HepG2 (cell line): ENCODE results near the gene MTHFD2L. TPM values are rescaled to one million over a fixed set of nuclear protein-coding genes. Genes with fewer than 3 reads are reported as not detected.
A peak's percentile ranks its signal among the peaks of the same experiment; 100 is the strongest.

Source experiments
- ATAC-seq: fragments of 200-7000 bp; cut with Tn5 transposase; 3 replicates; pipeline ENCODE4 v1.9.1; 2020; ENCODE audit warnings: mild to moderate bottlenecking, moderate library complexity
- BruUV-seq: library from RNA; stranded (reverse); fragments of 400-500 nt; replicated peaks from 2 replicates; lab custom pipeline; 2021; lab: Mats Ljungman, UMichigan
- CTCF ChIA-PET: fragments of 300-600 bp; formaldehyde crosslinking; extraction: SDS; loops from one replicate; lab custom pipeline; 2021; ENCODE audit warnings: low total read pairs, inconsistent platforms, low intra/inter-chr PET ratio; lab: Yijun Ruan, JAX
- POLR2A ChIA-PET: fragments of 350-600 bp; sonication (Branson Sonifier 250); formaldehyde crosslinking; loops from one replicate; lab custom pipeline; 2020; ENCODE audit warnings: antibody characterized with exemption, inconsistent platforms; lab: Yijun Ruan, JAX
- DNase-seq: peaks from one replicate; pipeline ENCODE4 v3.0.0-alpha.2; 2015; ENCODE audit warnings: low spot score
- FAIRE-seq: peaks from 3 replicates; lab custom pipeline; 2011; peaks lifted over from hg19 to GRCh38; lab: Jason Lieb, UNC
- H2AFZ ChIP-seq: one replicate; pipeline ENCODE4 v1.6.1; 2011; ENCODE audit warnings: low read length, inconsistent platforms
- H3K27ac ChIP-seq: fragments of 300-600 bp; 3 replicates; pipeline ENCODE4 v1.8.0; 2011; ENCODE audit warnings: mixed run types, mild to moderate bottlenecking, mixed read lengths, low read length, inconsistent platforms; ENCODE audit not compliant: insufficient read depth; ENCODE audit errors: extremely low read length
- H3K27me3 ChIP-seq, 2 experiments: fragments of 200-600 bp in 1 of 2; 2 replicates in 1 of 2; 3 replicates in 1 of 2; pipeline versions ENCODE4 v1.6.0 to v1.8.0; 2011; ENCODE audit warnings: low read length in 2 of 2, mild to moderate bottlenecking in 2 of 2, moderate library complexity in 2 of 2, inconsistent platforms in 1 of 2; ENCODE audit not compliant: insufficient read depth in 2 of 2, control insufficient read depth in 1 of 2
- H3K36me3 ChIP-seq, 2 experiments: fragments of 200-600 bp in 1 of 2; replicated peaks in 1 of 2; 2 replicates in 1 of 2; 3 replicates in 1 of 2; pipeline versions ENCODE4 v1.5.1 to v1.8.0; 2011; ENCODE audit warnings: low read length in 2 of 2, inconsistent platforms in 1 of 2; ENCODE audit not compliant: insufficient read depth in 2 of 2, control insufficient read depth in 1 of 2
- H3K4me1 ChIP-seq: 2 replicates; pipeline ENCODE4 v1.5.1; 2012; ENCODE audit warnings: low read length, inconsistent platforms; ENCODE audit not compliant: insufficient read depth
- H3K4me2 ChIP-seq: 2 replicates; pipeline ENCODE4 v1.6.0; 2011; ENCODE audit warnings: low read depth, low read length, inconsistent platforms
- H3K4me3 ChIP-seq, 3 experiments: fragments of 200-600 bp in 1 of 3; sonication (generic), shearing (Covaris generic) in 1 of 3; replicated peaks in 1 of 3; 2 replicates each; pipeline ENCODE4 v1.5.1; 2011 to 2016; ENCODE audit warnings: low read length in 3 of 3, inconsistent platforms in 2 of 3, low read depth in 2 of 3, mild to moderate bottlenecking in 2 of 3, control low read depth in 1 of 3, mixed read lengths in 1 of 3; ENCODE audit not compliant: insufficient read depth in 1 of 3
- H3K79me2 ChIP-seq: one replicate; pipeline ENCODE4 v1.6.1; 2011; ENCODE audit warnings: low read length, inconsistent platforms; ENCODE audit not compliant: insufficient read depth
- H3K9ac ChIP-seq: 2 replicates; pipeline ENCODE4 v1.6.0; 2011; ENCODE audit warnings: mild to moderate bottlenecking, low read depth, low read length, inconsistent platforms; ENCODE audit not compliant: insufficient read depth
- H3K9me3 ChIP-seq: 2 replicates; pipeline ENCODE4 v1.5.1; 2012; ENCODE audit warnings: mild to moderate bottlenecking, low read length
- H4K20me1 ChIP-seq: 2 replicates; pipeline ENCODE4 v1.6.0; 2011; ENCODE audit warnings: inconsistent platforms, mild to moderate bottlenecking, low read length, moderate library complexity; ENCODE audit not compliant: insufficient read depth
- ARID3A ChIP-seq: IDR thresholded peaks from 2 replicates; pipeline ENCODE4 v1.6.1; 2012; ENCODE audit warnings: low read depth, low read length, improper control_type of control experiment
- CTCF ChIP-seq: sonication (generic); formaldehyde crosslinking; IDR thresholded peaks from 2 replicates; pipeline ENCODE4 v1.5.0; 2020; ENCODE audit warnings: mild to moderate bottlenecking, missing genetic modification reagents, moderate library complexity
- EZH2 ChIP-seq: conservative IDR thresholded peaks from 2 replicates; pipeline ENCODE4 v1.6.1; 2012; ENCODE audit warnings: mild to moderate bottlenecking, low read depth, low read length, moderate library complexity
- MAFF ChIP-seq: IDR thresholded peaks from 2 replicates; pipeline ENCODE4 v1.6.1; 2011; ENCODE audit warnings: low read depth, low read length, improper control_type of control experiment
- MAFK ChIP-seq, 2 experiments: IDR thresholded peaks in 1 of 2; conservative IDR thresholded peaks in 1 of 2; 2 replicates each; pipeline ENCODE4 v1.6.1; 2011; ENCODE audit warnings: improper control_type of control experiment in 2 of 2, low read length in 2 of 2
- SMC3 ChIP-seq: IDR thresholded peaks from 2 replicates; pipeline ENCODE4 v1.6.1; 2011; ENCODE audit warnings: low read length, improper control_type of control experiment
- STAG1 ChIP-seq: sonication (generic); formaldehyde crosslinking; IDR thresholded peaks from 2 replicates; pipeline ENCODE4 v1.4.0; 2020; ENCODE audit warnings: missing genetic modification reagents
- THAP7 ChIP-seq: sonication (generic); formaldehyde crosslinking; IDR thresholded peaks from 2 replicates; pipeline ENCODE4 v1.8.1; 2023; ENCODE audit warnings: mild to moderate bottlenecking, missing genetic modification reagents
- ZNF362 ChIP-seq: sonication (generic); formaldehyde crosslinking; IDR thresholded peaks from 2 replicates; pipeline ENCODE4 v1.4.0; 2020; ENCODE audit warnings: missing genetic modification reagents, mild to moderate bottlenecking, borderline replicate concordance
- WGBS: methylation state at CpG from one replicate; pipeline ENCODE4 v1.1.6; 2017; ENCODE audit warnings: low lambda C conversion rate; 5-methylcytosine and 5-hydroxymethylcytosine counted together
- in situ Hi-C: cut with HindIII; loops from 2 replicates; pipeline ENCODE4 v1.10.0; 2017; ENCODE audit warnings: low pct_unique_long_range_greater_than_20kb; ENCODE audit not compliant: extremely low pct_ligation_motif_present
- intact Hi-C: fragments of 100-400 bp; cut with micrococcal nuclease; formaldehyde crosslinking; loops from one replicate; pipeline ENCODE4 v1.10.0; 2022; ENCODE audit not compliant: unreplicated experiment
- polyA plus RNA-seq, 8 experiments: library from polyadenylated mRNA; depleted of rRNA in 3 of 8; stranded (reverse) in 7 of 8; unstranded in 1 of 8; fragments of >200 nt; fragmentation: Illumina TruSeq in 4 of 8; extraction: Trizol in 4 of 8; gene quantifications; 2 replicates each; pipeline versions ENCODE4 v1.2.1 to v1.2.3, GENCODE V29; 2011 to 2016; ENCODE audit warnings: low read depth in 4 of 8, missing spikeins in 1 of 8, mixed read lengths in 1 of 8; ENCODE audit not compliant: insufficient read depth in 1 of 8
- total RNA-seq, 5 experiments: library from RNA; depleted of rRNA; stranded (reverse); fragments of >200 nt; fragmentation: Illumina TruSeq; extraction: Trizol; gene quantifications; 2 replicates each; pipeline ENCODE4 v1.2.3, GENCODE V29; 2016; ENCODE audit warnings: low read depth in 1 of 5

Gene MTHFD2L
- total and polyA plus RNA-seq, 2 of the 13 experiments (the other 11 are each of a cell fraction or from before 2014, with no cell fraction given): 10.5 to 14.9 TPM

- Histone ChIP-seq H4K20me1 (no peaks in the 10 kb centered on the region), H3K27me3 (peaks cover 0 to 9% of the 10 kb centered on the region in 2 experiments; a peak in 1 of 5 replicates), H3K79me2 (no peaks in the 10 kb centered on the region), H3K9ac (no peak overlapping the region), H3K4me1 (peaks cover 25% of the 10 kb centered on the region), H3K4me2 (no peak overlapping the region), H2AFZ (no peak overlapping the region), H3K36me3 (no peaks in the 10 kb centered on the region), H3K27ac (no peak overlapping the region), H3K9me3 (no peaks in the 10 kb centered on the region), H3K4me3 (no peak overlapping the region)
- in situ Hi-C loops: loop anchor here (5.0 to 10.0 kb wide), 2 partner anchors 123 to 475 kb away; no protein-coding TSS in a partner anchor
- ChIA-PET POLR2A (no interaction called here), CTCF (interaction anchor here (2.5 to 3.9 kb wide), 2 partner anchors 39 to 122 kb away, joined by 20 to 22 read pairs; no protein-coding TSS in a partner anchor)
- 12% methylated on average over 2 of the region's 2 CpGs for WGBS
- TF ChIP-seq STAG1 (CRISPR knock-in tag): peak; percentile 61
- peak; percentile 85 for TF ChIP-seq ZNF362 (CRISPR knock-in tag)
- TF ChIP-seq MAFK (conservative IDR thresholded peaks at IDR 0.05 in 1 of 2, IDR thresholded peaks at IDR 0.05 in 1 of 2; ENCODE audit: low read length in 2 of 2): peak; percentile 71 to 74
- no peak for TF ChIP-seq EZH2
- peak; percentile 51 for TF ChIP-seq MAFF
- TF ChIP-seq THAP7 (CRISPR knock-in tag): no peak
- peak; percentile 25; the same call in 1 of the 2 replicates for TF ChIP-seq ARID3A
- TF ChIP-seq SMC3: peak; percentile 75
- TF ChIP-seq CTCF: peak; percentile 61
- ATAC-seq (peak; percentile 35; the same call in 2 of the 3 replicates), DNase-seq (peak; percentile 64), FAIRE-seq (peak; percentile 12)
- intact Hi-C loops: loop anchor here (1.0 to 5.0 kb wide), 4 partner anchors 39 to 485 kb away; no protein-coding TSS in a partner anchor
- no TSS peak for BruUV-seq
Observed at GRCh38 chr4:74189331-74190043, 31.6 kb downstream of the MTHFD2L start.
